ENCODE results near the gene PHACTR1. TPM values are rescaled to one million over a fixed set of nuclear protein-coding genes. Genes with fewer than 3 reads are reported as not detected.

PHACTR1 gene
- total and polyA plus RNA-seq, 8 donors: 1.4 to 12.4 (median 9.3) TPM

DNA sequence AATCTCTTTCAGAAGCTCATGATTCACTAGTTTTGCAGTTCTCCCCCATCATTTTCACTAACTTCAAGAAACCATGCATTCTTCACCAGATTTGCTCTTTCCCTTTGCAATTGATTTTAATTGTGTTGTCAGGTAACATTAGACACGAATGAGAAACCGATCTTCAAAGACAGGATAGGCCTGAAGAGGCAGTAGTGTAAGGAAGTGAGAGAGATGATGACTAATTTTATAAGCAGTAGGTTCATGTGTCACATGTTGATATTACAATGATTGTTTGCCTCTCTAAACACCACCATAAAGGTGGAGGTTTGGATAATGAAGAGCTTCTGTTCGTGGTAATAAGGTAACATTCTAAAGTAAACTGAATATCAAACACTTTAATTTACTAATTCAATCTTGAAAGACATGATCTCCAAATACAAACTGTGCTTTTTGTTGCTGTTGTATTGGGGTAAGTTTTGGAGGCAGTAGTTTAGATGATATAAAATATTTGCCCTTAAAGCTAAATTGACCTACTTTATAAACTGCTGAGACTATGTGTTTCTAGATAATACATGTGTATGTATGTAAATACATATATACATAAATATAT, 207.2 kb downstream of the PHACTR1 start:
- Histone ChIP-seq H3K4me1 (no peaks in the 10 kb centered on the region), H3K9me3 (no peaks in the 10 kb centered on the region), H3K27ac (no peak overlapping the region), H3K4me3 (no peak overlapping the region), H3K36me3 (no peaks in the 10 kb centered on the region), H3K27me3 (no peaks in the 10 kb centered on the region)
- intact Hi-C loops (cut with DNase I): no loop called here
- no peak for ATAC-seq
- TF ChIP-seq, protein P1, sequence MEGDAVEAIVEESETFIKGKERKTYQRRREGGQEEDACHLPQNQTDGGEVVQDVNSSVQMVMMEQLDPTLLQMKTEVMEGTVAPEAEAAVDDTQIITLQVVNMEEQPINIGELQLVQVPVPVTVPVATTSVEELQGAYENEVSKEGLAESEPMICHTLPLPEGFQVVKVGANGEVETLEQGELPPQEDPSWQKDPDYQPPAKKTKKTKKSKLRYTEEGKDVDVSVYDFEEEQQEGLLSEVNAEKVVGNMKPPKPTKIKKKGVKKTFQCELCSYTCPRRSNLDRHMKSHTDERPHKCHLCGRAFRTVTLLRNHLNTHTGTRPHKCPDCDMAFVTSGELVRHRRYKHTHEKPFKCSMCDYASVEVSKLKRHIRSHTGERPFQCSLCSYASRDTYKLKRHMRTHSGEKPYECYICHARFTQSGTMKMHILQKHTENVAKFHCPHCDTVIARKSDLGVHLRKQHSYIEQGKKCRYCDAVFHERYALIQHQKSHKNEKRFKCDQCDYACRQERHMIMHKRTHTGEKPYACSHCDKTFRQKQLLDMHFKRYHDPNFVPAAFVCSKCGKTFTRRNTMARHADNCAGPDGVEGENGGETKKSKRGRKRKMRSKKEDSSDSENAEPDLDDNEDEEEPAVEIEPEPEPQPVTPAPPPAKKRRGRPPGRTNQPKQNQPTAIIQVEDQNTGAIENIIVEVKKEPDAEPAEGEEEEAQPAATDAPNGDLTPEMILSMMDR (IDR thresholded peaks at IDR 0.05): no peak
- WGBS, 2 donors: 70 to 71% methylated on average over 3 of the region's 3 CpGs
- FAIRE-seq: no peak
- no peak for DNase-seq

DNA sequence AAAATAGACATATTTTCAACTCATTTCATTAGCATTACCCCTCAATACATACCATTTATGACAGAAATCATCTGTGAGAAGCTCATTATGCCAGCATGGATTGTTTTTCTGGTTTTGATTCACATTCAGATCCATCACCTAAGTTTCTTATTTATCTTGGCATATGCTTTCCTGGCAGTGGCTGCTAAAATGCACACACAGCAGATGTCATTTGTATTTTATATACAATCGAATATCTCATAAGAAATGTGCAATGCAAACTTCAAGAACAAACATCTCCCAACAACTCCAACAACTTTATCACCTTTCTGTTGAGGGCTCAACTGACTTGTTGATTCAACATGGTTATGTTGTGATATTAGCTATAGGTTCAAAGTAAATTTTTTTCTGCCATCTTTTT, 208.3 kb downstream of the PHACTR1 start:
- Histone ChIP-seq H3K27me3 (no peaks in the 10 kb centered on the region), H3K27ac (no peak overlapping the region), H3K36me3 (no peaks in the 10 kb centered on the region), H3K4me3 (no peak overlapping the region), H3K4me1 (no peaks in the 10 kb centered on the region), H3K9me3 (no peaks in the 10 kb centered on the region)
- no peak for ATAC-seq
- TF ChIP-seq, protein P1 (IDR thresholded peaks at IDR 0.05): no peak
- FAIRE-seq: no peak
- WGBS, 2 donors: 36 to 54% methylated on average over 1 of the region's 1 CpG
- no peak for DNase-seq
- intact Hi-C loops (cut with DNase I): no loop called here

DNA sequence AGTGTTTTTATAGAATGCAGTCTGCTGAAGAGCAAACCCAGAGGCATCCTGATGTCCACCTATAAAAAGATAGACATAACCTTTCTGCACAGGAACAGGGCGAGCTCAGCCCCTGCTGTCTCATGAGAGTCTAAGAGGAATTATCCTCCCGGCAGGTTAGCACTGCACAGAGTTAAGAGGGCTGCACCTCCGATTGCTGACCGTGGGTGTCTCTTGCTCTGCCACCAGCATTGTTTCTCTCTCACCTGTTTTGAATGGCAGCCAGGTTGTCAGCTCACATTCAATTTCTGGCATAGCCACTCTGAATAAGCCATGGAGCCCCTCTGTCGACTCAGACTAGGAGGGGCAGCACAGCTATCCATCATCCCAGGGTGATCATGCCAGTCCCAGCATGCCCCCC, 211.2 kb downstream of the PHACTR1 start:
- no peak for FAIRE-seq
- TF ChIP-seq, protein P1 (IDR thresholded peaks at IDR 0.05): no peak
- Histone ChIP-seq H3K4me3 (no peak overlapping the region), H3K9me3 (no peaks in the 10 kb centered on the region), H3K27ac (no peak overlapping the region), H3K4me1 (no peaks in the 10 kb centered on the region), H3K27me3 (no peaks in the 10 kb centered on the region), H3K36me3 (no peaks in the 10 kb centered on the region)
- no peak for DNase-seq
- 51 to 62% methylated on average over 5 of the region's 5 CpGs for WGBS, 2 donors
- no peak for ATAC-seq
- intact Hi-C loops (cut with DNase I): no loop called here

DNA sequence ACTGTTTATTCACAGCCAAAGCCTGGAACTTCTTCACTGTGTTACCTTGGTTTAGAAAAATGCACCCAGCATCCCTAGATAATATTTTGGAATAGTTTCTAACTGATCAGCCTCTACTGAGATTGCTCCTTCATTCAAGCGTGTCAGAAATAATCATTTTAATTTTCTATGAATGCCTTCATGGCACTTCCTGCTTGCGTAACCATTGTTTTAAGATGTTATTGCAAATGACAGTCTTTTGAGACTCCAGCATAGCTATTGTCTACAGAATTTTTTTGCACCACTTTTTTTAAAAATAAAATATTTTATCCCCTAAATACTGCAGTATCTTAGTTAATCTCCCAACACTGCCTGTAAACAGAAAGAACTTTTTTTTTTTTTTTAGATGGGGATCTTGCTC, 213.1 kb downstream of the PHACTR1 start:
- DNase-seq: no peak
- ATAC-seq: no peak
- TF ChIP-seq, protein P1 (IDR thresholded peaks at IDR 0.05): no peak
- H3K36me3 ChIP-seq: no peaks in the 10 kb centered on the region
- H3K4me1 ChIP-seq: no peaks in the 10 kb centered on the region
- intact Hi-C loops (cut with DNase I): no loop called here
- no peaks in the 10 kb centered on the region for H3K27me3 ChIP-seq
- no peak overlapping the region for H3K27ac ChIP-seq
- no peak for FAIRE-seq
- H3K9me3 ChIP-seq: no peaks in the 10 kb centered on the region
- WGBS, 2 donors: 79 to 80% methylated on average over 2 of the region's 2 CpGs
- no peak overlapping the region for H3K4me3 ChIP-seq

DNA sequence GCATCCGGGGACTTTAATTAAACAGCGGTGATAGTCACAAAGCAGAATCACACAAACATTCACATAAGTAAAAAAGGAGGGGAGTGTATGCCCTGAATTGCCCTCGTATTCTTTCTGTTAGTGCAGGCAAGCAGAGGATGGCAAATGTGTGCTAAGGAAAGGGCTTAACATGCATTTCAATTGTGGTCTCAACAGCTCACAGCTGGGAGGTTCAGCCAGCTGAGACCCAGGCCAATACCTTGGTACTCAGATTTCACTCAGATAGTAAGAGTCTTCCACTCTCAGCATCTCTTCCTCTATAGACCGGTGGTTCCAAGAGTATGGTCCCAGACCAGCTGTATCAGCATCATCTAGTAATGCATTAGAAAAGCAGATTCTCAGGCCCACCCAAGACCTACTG, 215.1 kb downstream of the PHACTR1 start:
- TF ChIP-seq, protein P1 (IDR thresholded peaks at IDR 0.05): no peak
- Histone ChIP-seq H3K27ac (no peak overlapping the region), H3K36me3 (no peaks in the 10 kb centered on the region), H3K9me3 (no peaks in the 10 kb centered on the region), H3K4me1 (no peaks in the 10 kb centered on the region), H3K4me3 (no peak overlapping the region), H3K27me3 (no peaks in the 10 kb centered on the region)
- FAIRE-seq (no peak), DNase-seq (no peak), ATAC-seq (no peak)
- WGBS, 2 donors: 78 to 81% methylated on average over 4 of the region's 4 CpGs
- intact Hi-C loops (cut with DNase I): no loop called here

Measured in pancreas (tissue), 10 donors.